ENCODE results near the gene KCNQ1.

The KCNQ1 gene

DNA sequence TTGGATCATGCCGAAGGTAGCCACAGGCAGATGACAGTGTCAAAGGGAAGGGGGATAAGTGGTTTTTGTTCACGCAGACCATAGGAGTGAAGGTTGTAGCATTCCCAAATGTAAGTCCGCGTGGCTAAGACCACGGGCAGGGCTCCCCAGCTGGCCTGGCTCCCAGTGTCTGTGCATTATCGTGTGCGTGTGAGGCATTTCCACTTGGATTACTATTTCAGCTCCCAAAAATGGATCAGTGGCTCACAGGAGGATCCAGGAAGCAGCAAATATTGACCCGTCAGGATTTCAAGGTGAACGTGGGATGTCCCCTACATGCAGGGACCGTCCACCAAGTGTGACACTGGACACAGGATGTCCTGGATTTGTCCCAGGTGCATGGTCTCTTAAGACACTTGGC is 430.2 kb downstream of the KCNQ1 start:
- no peak for DNase-seq

DNA sequence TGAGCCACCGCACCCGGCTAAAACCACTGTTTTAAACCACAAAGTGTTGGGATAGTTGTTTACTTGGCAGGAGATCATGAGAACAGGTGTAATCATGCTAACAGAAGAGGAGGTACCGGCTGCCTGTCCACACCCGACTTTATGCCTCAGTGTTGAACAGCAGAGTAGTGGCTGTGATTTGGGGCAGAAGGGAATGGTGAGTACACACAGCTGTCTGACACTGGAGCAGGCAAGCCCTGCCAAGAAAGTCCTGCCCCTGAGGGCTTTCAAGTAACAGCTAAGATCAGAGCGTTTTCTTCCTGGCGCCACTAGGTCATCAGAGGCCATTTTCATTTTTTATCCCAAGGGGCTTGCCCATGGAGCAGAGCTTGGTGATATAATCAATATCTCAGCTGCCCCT is 432.7 kb downstream of the KCNQ1 start:
- no peak for DNase-seq

DNA sequence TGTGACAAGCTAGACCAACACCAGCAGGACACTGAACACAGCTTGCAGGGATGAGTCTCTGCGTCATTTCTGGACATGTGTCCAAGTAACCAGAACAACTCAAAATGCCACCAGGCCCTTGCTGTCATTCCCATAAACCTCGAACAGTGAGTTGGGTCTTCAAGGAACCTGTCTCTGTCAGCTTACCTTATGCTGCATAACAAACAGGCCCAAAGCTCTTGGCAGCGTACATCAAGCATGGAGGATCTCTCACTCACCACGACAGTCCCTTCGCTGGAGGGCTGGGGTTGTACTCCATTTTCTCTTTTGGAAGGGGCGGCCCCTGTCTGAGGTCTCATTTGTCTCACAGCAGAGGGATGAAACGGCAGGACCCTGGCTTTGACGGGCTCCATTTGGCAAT is 434.0 kb downstream of the KCNQ1 start:
- DNase-seq = no peak

DNA sequence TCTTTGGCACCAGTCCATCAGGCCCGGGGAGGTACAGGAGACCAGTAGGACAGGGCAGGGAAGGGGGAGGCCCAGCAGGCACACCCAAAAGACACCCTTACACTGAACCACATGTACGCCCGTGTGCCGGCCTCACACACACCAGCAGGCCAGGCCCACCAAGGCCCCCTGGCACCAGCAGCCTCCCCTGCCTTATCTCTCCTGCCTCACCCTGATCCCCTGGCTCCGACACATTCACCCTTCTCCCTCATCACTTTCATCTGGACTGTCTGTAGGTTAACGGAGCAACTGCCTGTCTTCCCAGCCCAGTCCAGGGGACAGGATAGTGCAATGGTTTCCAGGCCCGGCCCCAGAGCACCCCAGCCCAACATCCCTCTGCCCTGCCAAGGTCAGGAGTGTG is 435.8 kb downstream of the KCNQ1 start:
- no peak for DNase-seq

DNA sequence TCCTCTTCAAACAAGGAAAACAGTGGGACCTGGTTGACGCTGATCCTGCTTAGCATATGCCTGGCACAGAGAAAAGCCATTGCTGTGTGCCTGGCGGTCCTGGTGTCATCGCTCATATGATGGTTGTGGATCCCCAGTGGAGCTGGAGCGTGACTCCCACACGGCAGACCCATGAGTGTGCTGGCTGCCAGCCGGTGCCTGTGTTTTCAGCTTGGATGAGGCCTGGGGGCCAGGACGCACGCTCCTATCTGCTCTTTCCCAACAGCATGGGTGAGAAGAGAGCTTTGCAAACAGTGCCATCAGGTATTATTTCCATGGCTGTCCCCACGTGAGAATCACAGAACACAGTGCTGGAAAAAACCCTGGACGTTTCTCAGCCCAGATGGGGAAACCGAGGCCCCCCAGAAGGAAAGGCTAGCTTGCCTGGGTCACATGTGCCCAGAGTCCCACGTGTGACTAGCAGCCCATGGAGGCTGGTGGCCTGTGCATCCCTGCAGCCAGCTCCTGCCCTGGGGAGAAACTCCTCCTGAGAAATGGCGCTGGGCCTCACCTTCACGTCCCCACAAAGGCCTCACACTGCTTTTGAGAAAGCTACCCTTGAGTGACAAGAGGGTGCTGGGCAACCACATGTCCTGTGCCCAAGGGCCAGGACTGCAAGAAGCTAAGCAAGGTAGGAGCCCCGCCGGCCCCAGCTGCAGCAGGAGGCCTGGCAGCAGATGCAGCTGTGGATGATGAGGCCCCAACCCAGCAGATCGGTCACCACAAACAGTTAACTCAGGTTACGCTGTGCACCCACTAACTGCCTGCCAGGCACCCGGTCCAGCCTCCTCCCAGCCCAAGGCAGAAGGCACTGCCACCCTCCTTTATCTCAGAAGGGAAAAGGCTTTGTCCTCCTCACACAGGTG is 436.5 kb downstream of the KCNQ1 start:
- DNase-seq = peak in 1 of 3 experiments; percentile 40

DNA sequence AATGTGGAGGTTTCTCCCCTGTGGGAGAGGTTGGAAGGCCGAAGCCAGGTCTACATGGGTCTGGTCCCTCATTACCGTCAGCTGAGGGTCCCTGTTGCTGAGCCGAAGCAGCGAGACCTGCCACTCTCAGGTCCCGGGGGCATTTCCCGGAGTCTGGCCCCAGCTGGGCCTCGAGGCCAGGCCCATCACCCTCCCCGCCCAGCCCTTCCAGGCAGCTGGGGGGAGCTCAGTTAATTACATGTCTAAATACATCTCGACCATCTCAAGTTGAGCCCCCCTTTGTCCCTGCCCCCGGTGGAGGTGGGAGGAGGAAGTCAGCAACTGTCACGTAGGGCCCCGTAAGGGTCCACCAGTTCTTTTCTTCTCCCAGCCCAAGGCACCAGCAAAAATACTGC is 437.2 kb downstream of the KCNQ1 start:
- DNase-seq = peak in 2 of 3 experiments; percentile 18 to 56

DNA sequence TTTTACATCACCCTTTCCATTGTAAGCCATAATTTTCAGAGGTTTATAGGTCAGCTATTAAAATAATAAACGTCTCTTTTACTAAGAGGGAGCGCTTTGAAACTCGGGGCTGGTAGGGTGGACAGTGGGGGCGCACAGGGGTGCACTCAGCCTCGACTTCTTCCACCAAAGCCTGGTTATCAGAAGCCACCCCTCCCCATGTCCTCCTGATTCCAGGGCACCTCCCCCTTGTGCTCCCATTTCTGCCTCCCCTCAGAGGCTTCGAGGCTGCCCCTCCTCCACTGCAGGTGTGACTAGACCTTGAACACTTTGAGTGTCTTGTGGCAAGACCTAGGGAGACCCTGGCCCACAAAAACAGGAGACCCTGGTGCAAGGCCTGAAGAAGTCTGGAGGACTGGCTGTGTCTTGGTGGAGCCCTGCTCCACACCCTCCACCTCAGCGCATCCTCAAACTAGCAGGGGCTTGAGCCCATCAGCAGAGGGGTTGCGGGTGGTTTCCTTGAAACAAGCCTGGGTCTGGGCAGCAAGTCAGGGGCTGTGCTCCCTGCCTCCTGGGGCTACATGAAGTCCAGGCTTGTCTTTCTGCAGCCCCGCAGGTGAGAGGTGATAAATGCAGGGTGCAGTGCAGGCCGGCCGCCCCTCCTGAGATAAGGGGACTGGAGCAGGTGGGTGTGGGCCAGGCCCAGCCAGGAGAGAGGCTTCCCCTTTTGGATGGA is 437.7 kb downstream of the KCNQ1 start:
- peak in 1 of 3 experiments; percentile 20 for DNase-seq

DNA sequence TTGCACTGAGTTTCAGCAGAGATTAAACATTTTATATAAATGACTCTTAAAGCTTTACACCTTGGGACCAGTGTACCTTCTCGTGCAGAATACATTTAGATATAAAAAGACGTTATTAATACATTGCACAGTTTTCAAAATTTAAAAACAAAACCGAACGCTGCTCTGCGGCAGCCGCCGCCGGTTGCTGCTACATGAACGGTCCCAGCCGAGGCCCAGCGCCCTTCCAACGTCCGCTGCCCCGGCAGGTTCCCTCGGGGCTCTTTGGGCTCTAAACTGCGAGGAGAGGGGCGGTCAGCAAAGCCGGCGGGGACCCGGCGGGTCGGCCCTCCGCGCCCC is 438.8 kb downstream of the KCNQ1 start:
- no peak for DNase-seq

DNA sequence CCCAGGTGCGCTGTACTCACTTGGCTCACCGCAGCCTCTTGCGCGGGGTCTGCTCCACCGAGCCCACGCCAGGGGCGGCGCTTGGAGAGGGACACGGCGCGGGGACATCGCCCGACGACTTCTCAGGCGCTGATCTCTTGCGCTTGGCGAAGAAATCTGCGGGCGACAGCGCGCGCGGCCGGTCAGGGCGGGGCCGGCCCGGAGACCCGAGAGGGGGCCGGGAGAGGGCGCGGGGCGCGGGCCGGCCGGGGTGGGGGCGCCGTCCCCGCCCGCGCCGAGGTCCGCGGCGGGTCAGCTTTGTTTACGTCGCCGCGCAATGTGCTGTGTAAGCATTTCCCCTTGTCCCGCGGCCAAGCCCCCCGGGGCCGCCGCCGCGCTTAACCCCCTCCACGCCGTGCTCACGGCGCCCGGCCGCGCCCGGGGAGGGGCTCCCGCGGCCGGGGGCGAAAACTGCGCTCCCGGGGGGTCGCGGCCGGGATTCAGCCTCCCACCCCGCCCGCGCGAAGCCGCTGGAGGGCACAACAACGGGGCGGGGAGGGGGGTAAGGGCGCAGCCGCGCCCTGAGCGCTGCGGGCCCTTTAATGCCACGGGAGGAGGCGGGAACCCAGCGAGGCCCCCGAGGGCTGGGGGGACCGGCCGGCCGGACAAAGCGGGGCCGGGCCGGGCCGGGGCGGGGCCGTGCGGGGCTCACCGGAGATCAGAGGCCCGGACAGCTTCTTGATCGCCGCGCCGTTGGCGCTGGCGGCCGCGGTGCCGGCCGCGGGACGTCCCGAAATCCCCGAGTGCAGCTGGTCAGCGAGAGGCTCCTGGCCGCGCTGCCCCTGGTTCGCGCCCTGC is 439.4 kb downstream of the KCNQ1 start:
- peak in 2 of 3 experiments; percentile 36 to 47 for DNase-seq

DNA sequence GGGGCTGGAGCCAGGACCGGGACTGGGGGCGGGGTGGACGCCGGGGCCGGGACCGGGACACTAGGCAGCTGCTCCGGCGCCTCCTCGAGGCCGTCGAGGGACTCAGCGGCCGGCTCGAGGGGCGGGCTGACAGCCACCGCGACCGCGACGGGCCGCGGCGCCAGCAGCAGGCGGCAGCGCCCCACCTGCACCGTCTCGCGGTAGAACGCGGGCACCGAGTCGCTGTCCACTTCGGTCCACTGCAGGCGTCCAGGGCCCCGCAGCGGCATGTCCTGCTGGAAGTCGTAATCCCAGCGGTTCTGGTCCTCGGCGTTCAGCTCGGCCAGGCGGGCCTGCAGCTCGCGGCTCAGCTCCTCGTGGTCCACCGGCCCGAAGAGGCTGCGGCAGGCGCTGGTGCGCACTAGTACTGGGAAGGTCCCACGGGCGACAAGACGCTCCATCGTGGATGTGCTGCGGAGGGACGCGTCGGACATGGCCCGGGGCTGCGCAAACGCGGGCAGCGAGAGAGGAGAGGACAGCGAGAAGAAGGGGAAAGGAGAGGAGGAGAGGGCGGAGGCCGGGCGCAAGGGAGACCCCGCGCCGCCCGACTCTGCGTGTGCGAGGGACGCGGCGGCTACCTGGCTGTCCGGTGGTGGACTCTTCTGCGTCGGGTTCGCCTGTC is 440.3 kb downstream of the KCNQ1 start:
- DNase-seq = peak in 2 of 3 experiments; percentile 64 to 71

DNA sequence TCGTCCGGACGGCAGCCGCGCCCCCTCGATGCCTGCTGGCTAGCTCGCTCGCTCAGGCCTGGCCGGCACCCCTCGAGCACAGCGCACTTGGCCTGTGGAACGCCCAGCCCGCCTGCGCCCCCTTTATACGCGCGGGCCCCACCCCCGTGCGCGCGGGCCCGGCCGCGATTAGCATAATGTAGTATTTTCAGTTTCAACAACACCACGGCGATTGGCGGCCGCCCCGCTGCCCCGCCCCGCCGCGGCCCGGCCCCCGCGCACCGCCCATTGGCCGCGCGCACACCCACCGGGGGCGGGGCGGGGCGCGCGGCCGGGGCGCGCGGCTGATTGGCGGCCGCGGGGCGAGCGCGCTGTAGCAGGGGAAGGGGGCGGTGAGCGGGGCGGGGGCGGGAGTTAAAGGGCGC is 440.9 kb downstream of the KCNQ1 start, which contains the start of gene CDKN1C:
CDKN1C (minus strand) TSS at position 98 of the 404 bp plus-strand sequence. CDS start 319 bp downstream, outside the sequence.
- DNase-seq = peak; percentile 75 to 90 (median 85)

DNA sequence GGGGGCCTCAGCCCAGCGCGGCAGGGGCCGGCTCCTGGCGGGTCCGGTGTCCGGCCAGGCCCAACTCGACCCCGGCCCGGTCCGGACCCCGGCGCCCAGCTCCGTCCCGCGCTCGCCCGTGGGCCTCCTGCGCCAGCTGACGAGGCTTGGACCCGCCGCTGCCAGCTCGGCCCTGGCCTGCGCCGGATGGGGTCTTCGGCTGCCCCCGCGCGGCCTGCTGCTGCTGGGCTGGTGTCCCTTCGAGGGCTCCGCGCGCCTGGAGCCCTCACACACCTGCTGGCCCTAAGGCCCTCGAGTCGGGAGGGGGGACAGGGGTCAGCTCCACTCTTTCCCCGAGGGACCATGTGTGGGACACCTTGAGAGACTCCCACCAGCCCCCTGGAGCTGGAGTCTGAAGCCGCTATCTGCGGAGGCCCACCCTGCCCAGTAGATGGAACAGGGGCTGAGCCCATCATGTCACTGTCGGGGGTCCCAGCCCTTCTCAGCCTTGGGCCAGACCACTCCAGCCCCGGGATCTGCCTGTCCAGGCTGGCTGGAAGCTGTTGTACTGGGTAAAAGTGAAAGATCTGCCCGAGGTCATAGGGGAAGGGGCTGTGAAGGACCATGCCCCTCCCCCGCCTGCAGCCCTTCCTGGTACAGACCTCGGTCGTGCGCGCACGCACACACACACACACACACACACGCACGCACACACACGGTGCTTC is 441.5 kb downstream of the KCNQ1 start:
- peak in 2 of 3 experiments; percentile 68 to 74 for DNase-seq

DNA sequence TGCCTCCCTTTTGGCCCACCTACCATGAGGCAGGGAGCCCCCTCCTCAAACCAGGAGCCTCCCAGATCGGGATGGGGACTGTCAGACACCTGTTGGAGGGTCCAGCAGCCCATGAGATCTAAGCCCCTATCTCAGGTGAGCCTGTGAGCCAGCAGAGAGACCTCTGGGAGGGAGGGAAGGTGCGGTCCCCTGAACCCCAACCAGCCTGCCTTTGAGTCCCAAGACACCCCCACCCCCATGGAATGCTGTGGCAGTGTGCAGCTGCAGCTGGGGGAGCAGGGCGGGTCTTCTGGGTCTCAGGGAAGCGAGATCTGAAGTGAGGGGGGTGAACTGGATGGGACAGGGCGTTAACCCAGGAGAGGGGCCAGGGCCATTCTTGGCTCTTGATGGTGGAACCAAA is 442.1 kb downstream of the KCNQ1 start:
- DNase-seq = no peak

DNA sequence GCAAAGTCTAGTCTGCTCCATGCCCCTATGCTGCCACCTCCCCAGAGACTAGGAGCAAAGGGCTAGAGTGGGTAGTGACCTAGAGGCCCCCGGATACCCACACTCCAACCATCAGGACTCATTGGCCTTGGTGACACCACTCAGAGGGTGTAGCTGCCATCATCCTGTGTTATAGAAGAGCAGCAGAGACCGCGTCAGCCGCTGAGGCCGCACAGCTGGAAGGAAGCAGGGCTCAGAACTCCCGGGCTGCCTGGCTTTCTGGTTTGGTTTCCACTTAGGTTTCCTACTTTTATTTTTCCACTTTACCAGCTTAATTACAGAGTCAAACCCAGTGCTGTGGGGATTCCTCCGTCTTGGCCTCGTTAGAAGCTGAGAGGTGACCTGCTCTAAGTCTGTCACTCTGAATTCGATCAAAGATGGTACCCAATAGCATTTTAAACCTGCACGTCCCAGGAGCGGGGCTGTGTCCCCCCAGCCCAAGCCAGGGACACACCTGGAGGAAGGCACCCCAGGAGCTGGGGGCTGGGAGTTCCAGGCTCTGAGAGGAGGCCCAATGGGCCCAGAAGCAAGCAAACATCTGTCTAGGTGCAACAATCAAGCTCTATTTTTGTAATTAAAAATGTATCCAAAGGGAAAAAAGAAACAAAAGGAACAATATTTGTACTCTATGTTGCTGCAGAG is 442.8 kb downstream of the KCNQ1 start:
- DNase-seq = peak in 2 of 3 experiments; percentile 17 to 23

DNA sequence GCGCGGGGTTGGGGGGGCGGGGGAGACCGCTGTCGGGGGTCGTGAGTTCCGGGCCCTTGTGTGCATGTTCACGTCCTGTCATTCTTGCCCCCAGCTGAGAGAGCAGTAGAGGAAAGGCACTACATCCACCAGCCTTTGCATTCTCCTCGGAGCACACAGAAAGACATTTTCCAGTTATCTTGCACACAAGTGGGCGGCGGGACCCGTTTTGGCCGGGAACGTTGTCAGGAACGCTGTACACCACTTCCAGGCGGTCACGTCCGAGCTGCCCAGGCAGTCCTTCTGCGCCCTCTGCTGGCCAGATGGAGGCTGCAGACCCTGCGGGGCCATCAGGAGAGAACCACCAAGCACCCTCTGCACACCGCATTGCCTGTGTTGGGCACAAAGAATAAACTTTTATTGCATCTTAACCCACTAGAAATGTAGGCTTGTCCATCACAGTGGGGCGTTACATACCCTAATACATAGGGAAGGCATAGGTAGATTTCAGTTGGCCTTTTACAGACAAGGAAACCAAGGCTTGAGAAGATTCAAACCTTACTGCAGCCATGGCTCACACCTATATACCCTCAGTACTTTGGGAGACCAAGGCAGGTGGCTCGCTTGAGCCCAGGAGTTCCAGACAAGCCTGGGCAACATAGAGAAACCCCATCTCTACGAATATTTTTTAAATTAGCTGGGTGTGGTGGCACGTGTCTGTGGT is 443.6 kb downstream of the KCNQ1 start:
- peak; percentile 71 to 86 (median 84) for DNase-seq

DNA sequence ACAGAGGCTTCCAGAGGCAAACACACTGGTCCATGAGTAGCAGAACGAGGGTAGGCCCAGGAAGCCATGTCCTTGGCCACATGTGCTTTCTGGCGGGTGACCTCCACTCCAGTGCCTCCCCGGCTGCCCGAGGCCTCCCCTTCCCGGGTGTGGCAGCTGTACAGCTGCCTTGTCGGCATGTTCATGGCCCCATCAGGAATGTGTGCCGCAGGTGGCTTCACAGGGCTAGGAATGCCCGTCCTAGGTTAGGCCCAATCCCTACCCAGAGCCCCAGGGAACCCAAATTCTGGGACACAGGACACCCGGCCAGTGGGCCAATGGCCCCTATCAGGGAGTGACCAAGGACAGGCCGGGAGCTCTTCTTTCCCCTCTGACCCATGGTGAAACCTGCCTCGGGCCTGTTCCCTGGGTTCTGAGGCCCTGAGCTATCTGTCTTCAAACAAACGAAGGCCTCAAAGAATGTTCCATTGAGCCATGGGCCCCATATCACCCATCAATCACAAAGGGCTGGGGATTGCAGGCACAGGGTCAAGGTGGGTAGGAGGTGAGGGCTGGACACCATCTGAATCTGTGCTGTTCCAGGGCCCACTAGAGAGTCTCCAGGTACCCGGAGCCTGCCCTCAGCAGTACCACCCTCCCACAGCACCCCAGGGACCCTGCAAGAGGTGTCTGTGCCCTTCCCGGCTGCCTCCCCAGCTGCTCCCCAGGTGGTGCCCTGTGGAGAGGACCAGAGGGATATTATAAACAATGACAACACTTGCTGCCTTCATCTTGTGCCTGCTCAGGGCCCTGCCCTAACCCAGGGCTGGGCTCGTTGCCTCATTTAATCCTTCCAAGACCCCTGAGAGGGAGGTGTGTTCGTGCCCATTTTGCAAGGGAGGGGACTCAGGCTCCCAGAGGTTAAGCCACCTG is 444.8 kb downstream of the KCNQ1 start:
- DNase-seq = peak in 2 of 3 experiments; percentile 47 to 52

DNA sequence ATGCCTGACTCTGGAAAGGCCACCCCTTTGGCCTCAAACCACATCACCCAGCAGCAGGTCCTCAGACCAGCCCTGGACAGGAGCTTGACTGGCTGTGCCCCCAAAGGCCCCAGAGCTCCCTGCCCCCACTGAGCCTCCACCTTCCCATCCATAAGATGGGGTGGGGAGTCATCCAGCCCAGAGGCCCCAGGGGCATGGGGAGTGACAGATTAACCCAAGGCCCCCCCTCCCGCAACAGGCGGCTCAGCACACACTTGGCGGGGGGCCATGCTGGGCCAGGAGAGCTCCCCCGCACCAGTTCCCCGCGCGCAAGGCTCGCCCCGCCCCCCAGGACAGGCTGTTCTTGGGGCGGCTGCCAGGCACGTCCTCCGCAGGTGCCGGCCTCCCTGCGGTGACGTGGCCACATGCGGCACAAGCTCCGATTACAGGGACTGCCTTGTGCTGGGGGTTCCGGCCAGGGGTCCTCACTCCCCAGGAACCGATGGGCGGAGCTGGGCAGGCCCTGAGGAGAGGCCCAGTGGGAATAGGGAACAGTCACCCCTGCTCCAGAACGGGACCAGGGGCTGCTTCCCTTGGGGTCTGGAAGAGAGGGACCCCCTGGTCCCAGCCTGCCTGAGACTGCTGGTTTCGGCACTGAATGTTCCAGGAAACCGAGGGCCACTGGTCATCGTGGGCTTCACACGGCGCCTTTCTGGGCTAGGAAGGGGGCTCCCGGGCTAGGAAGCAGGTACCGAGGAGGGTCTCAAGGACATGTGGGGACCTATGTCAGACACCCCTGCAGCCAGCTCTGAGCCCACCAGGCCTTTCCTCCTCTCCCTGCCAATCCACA is 445.9 kb downstream of the KCNQ1 start:
- DNase-seq = peak in 2 of 3 experiments; percentile 78 to 84
